ENCODE results near the gene LRRC8B.
"Not testable (repeated sequence)": the region's sequence is repeated elsewhere in the genome, so short reads cannot be mapped to it uniquely, and the experiment has no call there.

Gene LRRC8B

GRCh38 chr1:89524369-89525168 is at the start of gene LRRC8B:
TSS of gene LRRC8B (plus strand) at chr1:89524829. CDS start at chr1:89582651, 57,822 bp downstream.
- peak; percentile 80 for DNase-seq

DNA sequence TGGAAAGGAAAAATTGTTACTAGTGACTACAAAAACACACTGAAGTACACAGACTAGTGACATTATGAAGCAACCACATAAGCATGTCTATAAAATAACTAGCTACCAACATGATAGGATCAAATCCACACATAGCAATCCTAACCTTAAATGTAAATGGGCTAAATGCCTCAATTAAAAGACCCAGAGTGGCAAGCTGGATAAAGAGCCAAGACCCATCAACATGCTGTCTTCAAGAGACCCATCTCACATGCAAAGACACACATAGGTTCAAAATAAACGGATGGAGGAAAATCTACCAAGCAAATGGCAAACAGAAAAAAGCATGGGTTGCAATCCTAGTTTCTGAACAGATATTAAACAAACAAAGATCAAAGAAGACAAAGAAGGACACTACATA is 49.4 kb upstream of the LRRC8B start:
- no peak for DNase-seq

- DNase-seq, result no peak
Measured at GRCh38 chr1:89476072-89476471, 48.6 kb upstream of the LRRC8B start.

GRCh38 chr1:89483010-89483756 is 41.4 kb upstream of the LRRC8B start:
- peak; percentile 80 for DNase-seq

GRCh38 chr1:89483757-89484077 is 40.9 kb upstream of the LRRC8B start:
- no peak for DNase-seq

DNA sequence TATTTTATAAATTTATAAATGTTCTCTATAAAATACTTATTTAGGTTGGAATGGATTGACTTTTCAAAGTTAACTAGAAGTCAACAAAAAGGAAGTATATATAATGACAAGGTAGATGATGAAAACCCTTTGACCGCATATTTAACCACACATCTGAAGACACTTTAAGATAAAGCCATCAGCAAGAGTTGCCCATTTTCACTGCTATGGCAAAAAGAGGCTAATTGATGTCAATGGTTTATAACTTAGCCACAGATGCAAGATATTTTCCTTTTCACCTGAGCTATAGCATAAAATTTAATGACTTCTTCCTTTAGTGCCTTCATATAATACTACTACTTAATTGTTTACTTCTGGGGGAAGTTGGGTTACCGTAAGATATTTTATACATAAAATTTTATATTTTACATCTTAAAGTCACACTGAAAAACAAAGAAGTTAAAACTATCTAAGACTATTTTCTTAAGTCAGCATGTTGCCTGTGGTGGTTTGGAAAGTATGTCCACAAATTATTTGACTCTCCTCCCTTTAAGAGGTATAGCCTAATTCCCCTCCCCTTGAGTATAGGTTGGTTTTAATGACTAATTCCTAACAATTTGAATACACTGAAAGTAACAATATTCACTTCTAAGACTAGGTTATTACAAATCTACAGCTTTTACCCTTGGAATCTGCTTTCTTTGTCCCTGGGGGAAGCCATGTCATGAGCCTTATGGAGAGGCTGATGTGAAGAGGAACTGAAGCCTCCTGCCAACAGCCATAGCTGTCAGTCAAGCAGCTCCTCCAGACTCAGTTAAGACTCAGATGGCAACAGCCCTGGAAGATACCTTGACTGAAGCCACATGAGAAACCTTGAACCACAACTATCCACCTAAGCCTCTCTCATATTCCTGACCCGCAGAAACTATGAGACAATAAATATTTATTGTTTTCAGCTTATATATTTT is 40.3 kb upstream of the LRRC8B start:
- DNase-seq, result no peak

GRCh38 chr1:89487972-89488371 is 36.7 kb upstream of the LRRC8B start:
- no peak for DNase-seq

- no peak for DNase-seq
Measured at GRCh38 chr1:89489047-89489729, 35.4 kb upstream of the LRRC8B start.

GRCh38 chr1:89490389-89490788 is 34.2 kb upstream of the LRRC8B start:
- DNase-seq, result no peak

DNA sequence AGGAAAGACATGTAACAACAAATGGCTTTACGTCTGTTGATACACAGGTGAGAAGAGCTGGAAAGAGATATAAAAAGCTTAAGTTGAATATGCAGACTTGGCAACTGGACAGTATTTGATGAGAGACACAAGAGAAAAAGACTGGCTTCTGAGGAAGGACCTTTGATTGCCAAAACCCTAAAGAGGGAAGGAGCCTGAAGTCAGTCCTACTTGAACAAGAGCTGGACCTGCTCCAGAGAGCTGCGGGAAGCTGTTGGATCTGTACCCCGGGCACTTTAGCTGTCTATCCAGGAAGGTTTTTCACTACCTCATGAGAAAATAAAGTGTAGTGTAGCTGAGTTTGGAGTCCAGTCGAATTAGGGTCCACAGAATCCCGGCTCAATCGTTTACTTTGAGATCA is 25.3 kb upstream of the LRRC8B start:
- no peak for DNase-seq

DNA sequence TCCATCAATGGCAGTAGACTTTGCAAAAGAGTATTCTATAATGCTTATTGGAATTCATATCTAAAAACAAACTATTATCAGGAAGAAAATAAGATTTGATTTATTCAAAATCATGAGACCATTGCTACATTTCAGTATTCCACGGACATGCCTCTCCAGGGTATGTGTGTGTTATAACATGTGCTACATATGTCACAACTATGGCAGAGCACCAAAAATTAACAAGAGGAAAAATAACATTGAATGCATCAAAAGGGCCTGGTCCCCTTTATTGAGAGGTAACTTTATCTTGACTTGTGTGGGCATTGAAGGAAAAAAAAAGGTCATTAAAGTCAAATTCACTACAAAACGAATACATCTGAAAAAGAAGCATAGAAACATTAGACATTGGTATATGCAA is 22.6 kb upstream of the LRRC8B start:
- no peak for DNase-seq

GRCh38 chr1:89502895-89503294 is 21.7 kb upstream of the LRRC8B start:
- no peak for DNase-seq

DNA sequence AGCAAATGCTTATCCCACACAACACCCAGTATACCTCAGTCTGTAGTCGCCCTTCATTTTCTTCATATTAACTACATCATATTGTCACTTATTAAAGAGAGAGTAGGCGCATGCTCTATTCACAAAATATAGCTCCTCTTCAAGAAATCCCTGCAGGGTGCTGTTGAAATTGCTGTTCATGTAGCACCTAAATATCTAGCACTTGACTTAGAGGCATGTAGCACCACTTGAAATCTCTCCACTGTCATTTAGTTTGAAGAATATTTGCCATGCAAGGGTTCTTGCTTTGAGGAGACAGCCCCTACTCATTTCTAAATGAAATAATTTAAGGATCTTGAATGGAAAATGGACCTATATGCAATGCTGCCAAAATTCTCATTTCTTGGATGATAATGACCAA is 20.9 kb upstream of the LRRC8B start:
- DNase-seq, result no peak

GRCh38 chr1:89510061-89510460 is 14.6 kb upstream of the LRRC8B start:
- DNase-seq, result not testable (repeated sequence)

- no peak for DNase-seq
Measured at GRCh38 chr1:89512996-89513720, 11.5 kb upstream of the LRRC8B start.

GRCh38 chr1:89516055-89516454 is 8.6 kb upstream of the LRRC8B start:
- DNase-seq, result no peak

- DNase-seq, result no peak
Measured at GRCh38 chr1:89518221-89518631, 6.4 kb upstream of the LRRC8B start.

DNA sequence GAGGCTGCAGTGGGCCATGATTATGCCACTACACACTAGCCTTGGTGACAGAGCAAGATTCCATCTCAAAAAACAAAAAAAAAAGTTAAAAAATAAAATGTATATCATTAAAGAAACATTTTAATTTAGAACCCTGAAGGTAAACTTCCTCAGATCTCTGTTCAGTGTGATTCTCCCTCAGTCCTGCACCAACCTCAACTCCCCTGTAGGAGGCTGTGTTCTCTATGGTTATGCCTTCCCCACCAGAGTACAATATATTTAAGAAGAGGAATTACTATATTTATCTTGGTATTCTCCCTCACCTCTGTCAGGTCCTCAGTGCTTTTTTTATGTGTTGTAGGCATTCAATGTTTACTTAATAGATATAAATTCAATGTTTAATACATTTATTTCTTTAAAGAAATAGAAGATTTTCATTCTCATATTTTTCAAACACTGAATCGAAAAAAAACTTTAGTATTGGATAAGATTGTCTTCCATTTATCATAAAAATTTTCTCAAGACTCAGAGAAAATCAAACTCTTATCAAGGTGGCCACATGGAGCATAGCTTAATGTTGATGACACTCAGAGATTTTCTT is 4.8 kb upstream of the LRRC8B start:
- DNase-seq, result no peak

GRCh38 chr1:89521977-89522376 is 2.7 kb upstream of the LRRC8B start:
- not testable (repeated sequence) for DNase-seq

- DNase-seq, result peak; percentile 88
Measured at GRCh38 chr1:89523572-89524368, 859 bp upstream of the LRRC8B start.

All from NCI-H526 treated with DMSO at 0.1 percent for 48 hours (cell line).